DOHH2 (cell line): ENCODE measurements around the gene RND3.

Experiments used
- CTCF ChIP-seq: fragments of 200-600 bp; sonication (generic); IDR thresholded peaks from one replicate; pipeline ENCODE4 v1.5.1; 2014; ENCODE audit warnings: antibody characterized with exemption, mild to moderate bottlenecking, low read depth, low read length; ENCODE audit not compliant: poor library complexity, severe bottlenecking
- EZH2phosphoT487 ChIP-seq: fragments of 200-600 bp; sonication (generic); IDR thresholded peaks from 2 replicates; pipeline ENCODE4 v1.6.1; 2017; ENCODE audit warnings: borderline replicate concordance, mild to moderate bottlenecking, antibody characterized with exemption, low read length, moderate library complexity, mixed read lengths

- TF ChIP-seq CTCF (no peak), EZH2phosphoT487 (no peak)
Observed at GRCh38 chr2:150526006-150526405, 38.5 kb upstream of the RND3 start.
